ENCODE measurements around the gene RAP1A.

Gene RAP1A

GRCh38 chr1:111649648-111650047 is 30.1 kb downstream of the RAP1A start:
- Mint-ChIP-seq H3K4me1 (peaks cover 44% of the 10 kb centered on the region), H3K36me3 (peaks cover 22% of the 10 kb centered on the region), H3K27me3 (no peaks in the 10 kb centered on the region), H3K27ac (no peak overlapping the region), H3K4me3 (no peak overlapping the region), H3K9me3 (no peaks in the 10 kb centered on the region)
- ATAC-seq (ENCODE audit: low read depth) (no peak), DNase-seq (ENCODE audit: low spot score in 2 of 2) (no peak)

GRCh38 chr1:111653709-111654108 is 34.1 kb downstream of the RAP1A start:
- no peaks in the 10 kb centered on the region for H3K27me3 Mint-ChIP-seq
- peaks cover 34% of the 10 kb centered on the region for H3K4me1 Mint-ChIP-seq
- H3K36me3 Mint-ChIP-seq, result peaks cover 13% of the 10 kb centered on the region
- no peak for DNase-seq (ENCODE audit: low spot score in 2 of 2)
- H3K4me3 Mint-ChIP-seq, result no peak overlapping the region
- H3K27ac Mint-ChIP-seq, result peak overlapping the region; percentile 4
- ATAC-seq (ENCODE audit: low read depth), result no peak
- H3K9me3 Mint-ChIP-seq, result no peaks in the 10 kb centered on the region

- H3K36me3 Mint-ChIP-seq, result peaks cover 7% of the 10 kb centered on the region
Measured at GRCh38 chr1:111654839-111655238, 35.2 kb downstream of the RAP1A start.

GRCh38 chr1:111656086-111657017 is 36.8 kb downstream of the RAP1A start:
- no peak overlapping the region for H3K4me3 Mint-ChIP-seq
- peak; percentile 41 for ATAC-seq (ENCODE audit: low read depth)
- peaks cover 3% of the 10 kb centered on the region for H3K36me3 Mint-ChIP-seq
- no peaks in the 10 kb centered on the region for H3K27me3 Mint-ChIP-seq
- H3K4me1 Mint-ChIP-seq, result peaks cover 29% of the 10 kb centered on the region
- H3K9me3 Mint-ChIP-seq, result no peaks in the 10 kb centered on the region
- H3K27ac Mint-ChIP-seq, result peak overlapping the region; percentile 7
- peak in 1 of 2 donors; percentile 36 for DNase-seq (ENCODE audit: low spot score in 2 of 2)

More at GRCh38 chr1:111654839-111655238, 35.2 kb downstream of the RAP1A start:
- Mint-ChIP-seq H3K4me1 (peaks cover 32% of the 10 kb centered on the region), H3K27me3 (no peaks in the 10 kb centered on the region), H3K4me3 (no peak overlapping the region), H3K9me3 (no peaks in the 10 kb centered on the region), H3K27ac (peak overlapping the region; percentile 69)
- ATAC-seq (ENCODE audit: low read depth) (no peak), DNase-seq (ENCODE audit: low spot score in 2 of 2) (no peak)

GRCh38 chr1:111658622-111659021 is 39.0 kb downstream of the RAP1A start:
- no peak overlapping the region for H3K27ac Mint-ChIP-seq
- ATAC-seq (ENCODE audit: low read depth) (no peak), DNase-seq (ENCODE audit: low spot score in 2 of 2) (no peak)
- H3K36me3 Mint-ChIP-seq, result peaks cover 1% of the 10 kb centered on the region
- H3K9me3 Mint-ChIP-seq, result no peaks in the 10 kb centered on the region
- H3K4me3 Mint-ChIP-seq, result no peak overlapping the region
- H3K4me1 Mint-ChIP-seq, result peaks cover 22% of the 10 kb centered on the region
- no peaks in the 10 kb centered on the region for H3K27me3 Mint-ChIP-seq

GRCh38 chr1:111660204-111661150 is 40.9 kb downstream of the RAP1A start:
- Mint-ChIP-seq H3K36me3 (peaks cover 4% of the 10 kb centered on the region), H3K9me3 (no peaks in the 10 kb centered on the region), H3K4me1 (peaks cover 22% of the 10 kb centered on the region), H3K27me3 (no peaks in the 10 kb centered on the region), H3K27ac (no peak overlapping the region), H3K4me3 (no peak overlapping the region)
- no peak for ATAC-seq (ENCODE audit: low read depth)
- no peak for DNase-seq (ENCODE audit: low spot score in 2 of 2)

GRCh38 chr1:111664652-111665051 is 45.1 kb downstream of the RAP1A start:
- ATAC-seq (ENCODE audit: low read depth), result no peak
- Mint-ChIP-seq H3K27me3 (no peaks in the 10 kb centered on the region), H3K4me3 (no peak overlapping the region), H3K27ac (peak overlapping the region; percentile 72), H3K9me3 (no peaks in the 10 kb centered on the region), H3K36me3 (peaks cover 4% of the 10 kb centered on the region), H3K4me1 (peaks cover 29% of the 10 kb centered on the region)
- no peak for DNase-seq (ENCODE audit: low spot score in 2 of 2)

GRCh38 chr1:111665497-111665896 is 45.9 kb downstream of the RAP1A start:
- H3K27me3 Mint-ChIP-seq, result no peaks in the 10 kb centered on the region
- H3K9me3 Mint-ChIP-seq, result no peaks in the 10 kb centered on the region
- peaks cover 4% of the 10 kb centered on the region for H3K36me3 Mint-ChIP-seq
- DNase-seq (ENCODE audit: low spot score in 2 of 2), result no peak
- H3K4me3 Mint-ChIP-seq, result no peak overlapping the region
- no peak overlapping the region for H3K27ac Mint-ChIP-seq
- ATAC-seq (ENCODE audit: low read depth), result no peak
- peaks cover 35% of the 10 kb centered on the region for H3K4me1 Mint-ChIP-seq

- Mint-ChIP-seq H3K27ac (no peak overlapping the region), H3K9me3 (no peaks in the 10 kb centered on the region), H3K36me3 (peaks cover 4% of the 10 kb centered on the region), H3K27me3 (no peaks in the 10 kb centered on the region), H3K4me1 (peaks cover 37% of the 10 kb centered on the region), H3K4me3 (no peak overlapping the region)
- DNase-seq (ENCODE audit: low spot score in 2 of 2) (no peak), ATAC-seq (ENCODE audit: low read depth) (no peak)
Measured at GRCh38 chr1:111666828-111667227, 47.2 kb downstream of the RAP1A start.

GRCh38 chr1:111669268-111669667 is 49.7 kb downstream of the RAP1A start:
- H3K4me1 Mint-ChIP-seq, result peaks cover 42% of the 10 kb centered on the region
- peaks cover 7% of the 10 kb centered on the region for H3K36me3 Mint-ChIP-seq
- peak overlapping the region; percentile 52 for H3K27ac Mint-ChIP-seq
- H3K27me3 Mint-ChIP-seq, result no peaks in the 10 kb centered on the region
- H3K4me3 Mint-ChIP-seq, result no peak overlapping the region
- DNase-seq (ENCODE audit: low spot score in 2 of 2) (no peak), ATAC-seq (ENCODE audit: low read depth) (no peak)
- no peaks in the 10 kb centered on the region for H3K9me3 Mint-ChIP-seq

GRCh38 chr1:111671852-111672251 is 52.3 kb downstream of the RAP1A start:
- Mint-ChIP-seq H3K4me3 (no peak overlapping the region), H3K27ac (peak overlapping the region; percentile 22), H3K9me3 (peaks cover 3% of the 10 kb centered on the region), H3K4me1 (peaks cover 38% of the 10 kb centered on the region), H3K27me3 (no peaks in the 10 kb centered on the region), H3K36me3 (peaks cover 21% of the 10 kb centered on the region)
- ATAC-seq (ENCODE audit: low read depth) (no peak), DNase-seq (ENCODE audit: low spot score in 2 of 2) (no peak)

GRCh38 chr1:111672331-111672730 is 52.7 kb downstream of the RAP1A start:
- Mint-ChIP-seq H3K27ac (peak overlapping the region; percentile 22), H3K36me3 (peaks cover 23% of the 10 kb centered on the region), H3K9me3 (peaks cover 3% of the 10 kb centered on the region), H3K4me3 (no peak overlapping the region), H3K4me1 (peaks cover 36% of the 10 kb centered on the region), H3K27me3 (no peaks in the 10 kb centered on the region)
- no peak for ATAC-seq (ENCODE audit: low read depth)
- no peak for DNase-seq (ENCODE audit: low spot score in 2 of 2)

- no peak overlapping the region for H3K4me3 Mint-ChIP-seq
- no peak for DNase-seq (ENCODE audit: low spot score in 2 of 2)
- ATAC-seq (ENCODE audit: low read depth), result no peak
- H3K27ac Mint-ChIP-seq, result peak overlapping the region; percentile 7
- H3K4me1 Mint-ChIP-seq, result peaks cover 22% of the 10 kb centered on the region
- H3K9me3 Mint-ChIP-seq, result peaks cover 7% of the 10 kb centered on the region
- no peaks in the 10 kb centered on the region for H3K27me3 Mint-ChIP-seq
- peaks cover 45% of the 10 kb centered on the region for H3K36me3 Mint-ChIP-seq
Measured at GRCh38 chr1:111677604-111678003, 58.0 kb downstream of the RAP1A start.

GRCh38 chr1:111679541-111679940 is 60.0 kb downstream of the RAP1A start:
- DNase-seq (ENCODE audit: low spot score in 2 of 2) (no peak), ATAC-seq (ENCODE audit: low read depth) (no peak)
- Mint-ChIP-seq H3K4me1 (peaks cover 20% of the 10 kb centered on the region), H3K36me3 (peaks cover 51% of the 10 kb centered on the region), H3K9me3 (peaks cover 16% of the 10 kb centered on the region), H3K4me3 (no peak overlapping the region), H3K27me3 (no peaks in the 10 kb centered on the region), H3K27ac (no peak overlapping the region)
